Mammary epithelial cell (primary cell): Measurements from ENCODE around the gene USP48.

ENCODE experiments used
- EZH2 ChIP-seq: IDR thresholded peaks from 2 replicates; pipeline ENCODE4 v1.6.1; 2012; ENCODE audit warnings: low read length, inconsistent platforms, borderline replicate concordance
- TF ChIP-seq, protein P1 (sequence below), 2 donors: IDR thresholded peaks in 1 of 2; conservative IDR thresholded peaks in 1 of 2; 2 replicates each; pipeline ENCODE4 v1.5.1; 2011 to 2012; ENCODE audit warnings: inconsistent platforms in 2 of 2, low read length in 2 of 2, mild to moderate bottlenecking in 2 of 2, control low read depth in 1 of 2, low read depth in 1 of 2; ENCODE audit not compliant: insufficient read depth in 1 of 2; ENCODE audit errors: extremely low read depth in 1 of 2

DNA sequence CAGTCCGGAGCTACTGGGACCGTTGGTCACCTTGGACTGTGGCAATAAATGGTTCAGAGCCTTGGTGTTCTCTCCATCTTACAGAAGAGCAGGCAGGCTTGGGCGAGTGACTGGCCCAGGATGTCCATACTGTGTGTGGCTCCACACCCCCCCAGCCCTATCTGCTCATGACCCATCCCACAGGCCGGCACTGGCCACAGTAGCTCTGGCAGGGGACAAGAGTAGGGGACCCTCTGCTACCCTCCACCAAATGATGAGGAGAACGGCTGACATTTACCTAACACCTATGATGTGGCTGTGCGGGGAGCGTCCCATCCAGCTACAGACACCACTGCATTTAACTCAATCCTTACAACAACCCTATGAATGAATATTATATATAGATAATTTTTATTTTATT is 42.4 kb upstream of the USP48 start:
- TF ChIP-seq, protein P1, sequence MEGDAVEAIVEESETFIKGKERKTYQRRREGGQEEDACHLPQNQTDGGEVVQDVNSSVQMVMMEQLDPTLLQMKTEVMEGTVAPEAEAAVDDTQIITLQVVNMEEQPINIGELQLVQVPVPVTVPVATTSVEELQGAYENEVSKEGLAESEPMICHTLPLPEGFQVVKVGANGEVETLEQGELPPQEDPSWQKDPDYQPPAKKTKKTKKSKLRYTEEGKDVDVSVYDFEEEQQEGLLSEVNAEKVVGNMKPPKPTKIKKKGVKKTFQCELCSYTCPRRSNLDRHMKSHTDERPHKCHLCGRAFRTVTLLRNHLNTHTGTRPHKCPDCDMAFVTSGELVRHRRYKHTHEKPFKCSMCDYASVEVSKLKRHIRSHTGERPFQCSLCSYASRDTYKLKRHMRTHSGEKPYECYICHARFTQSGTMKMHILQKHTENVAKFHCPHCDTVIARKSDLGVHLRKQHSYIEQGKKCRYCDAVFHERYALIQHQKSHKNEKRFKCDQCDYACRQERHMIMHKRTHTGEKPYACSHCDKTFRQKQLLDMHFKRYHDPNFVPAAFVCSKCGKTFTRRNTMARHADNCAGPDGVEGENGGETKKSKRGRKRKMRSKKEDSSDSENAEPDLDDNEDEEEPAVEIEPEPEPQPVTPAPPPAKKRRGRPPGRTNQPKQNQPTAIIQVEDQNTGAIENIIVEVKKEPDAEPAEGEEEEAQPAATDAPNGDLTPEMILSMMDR (conservative IDR thresholded peaks at IDR 0.05 in 1 of 2, IDR thresholded peaks at IDR 0.05 in 1 of 2; ENCODE audit: extremely low read depth in 1 of 2, insufficient read depth in 1 of 2, low read depth in 1 of 2, low read length in 2 of 2) = no peak
- TF ChIP-seq EZH2 = no peak
